Activated effector memory CD4-positive, alpha-beta T cell treated with Interleukin-2 at 50 U/mL for 16 hours (primary cell): ENCODE measurements around the gene SIL1.
"Not testable (repeated sequence)": the region's sequence is repeated elsewhere in the genome, so short reads cannot be mapped to it uniquely, and the experiment has no call there.

Source experiments
- DNase-seq: peaks from one replicate; pipeline ENCODE4 v3.0.0-alpha.2; 2020

Gene SIL1

GRCh38 chr5:139196296-139196956 lies 1.7 kb downstream of the SIL1 start:
- no peak for DNase-seq

DNA sequence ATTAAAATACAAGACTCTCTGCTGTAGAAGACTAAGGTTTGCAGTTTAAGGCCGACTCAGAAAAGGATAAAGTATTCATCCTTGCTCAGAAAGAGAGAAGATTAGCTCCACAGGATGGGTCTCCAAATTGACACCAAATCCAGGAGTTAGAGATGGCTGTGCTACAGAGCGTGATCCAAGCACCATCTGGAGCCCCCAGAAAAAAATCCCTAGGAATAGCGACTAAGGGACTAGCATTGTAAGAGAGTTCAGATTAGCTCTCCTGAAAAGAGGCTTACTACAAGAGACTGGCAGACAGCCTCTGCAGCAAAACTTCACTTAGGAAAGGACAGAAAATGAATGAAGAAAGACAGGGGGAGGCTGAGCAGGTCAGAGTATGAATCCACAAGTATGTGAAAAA lies 3.7 kb downstream of the SIL1 start:
- DNase-seq = no peak

GRCh38 chr5:139193928-139194327 lies 4.2 kb downstream of the SIL1 start:
- DNase-seq = no peak

DNA sequence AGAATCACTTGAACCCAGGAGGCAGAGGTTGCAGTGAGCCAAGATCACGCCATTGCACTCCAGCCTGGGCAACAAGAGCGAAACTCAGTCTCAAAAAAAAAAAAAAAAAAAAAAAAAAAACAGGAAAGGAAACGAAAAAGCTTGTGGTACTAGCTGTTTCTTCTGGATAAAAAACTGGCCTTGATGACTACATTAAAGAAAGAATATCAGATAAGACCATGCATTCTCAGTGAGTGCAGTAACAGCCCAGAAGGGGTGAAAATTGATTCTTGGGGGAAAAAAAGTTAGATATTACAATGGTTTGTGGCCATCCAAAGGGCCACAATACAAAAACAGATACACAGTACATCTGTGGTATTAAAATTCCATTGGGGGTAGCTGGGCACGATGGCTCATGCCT lies 5.3 kb downstream of the SIL1 start:
- not testable (repeated sequence) for DNase-seq

DNA sequence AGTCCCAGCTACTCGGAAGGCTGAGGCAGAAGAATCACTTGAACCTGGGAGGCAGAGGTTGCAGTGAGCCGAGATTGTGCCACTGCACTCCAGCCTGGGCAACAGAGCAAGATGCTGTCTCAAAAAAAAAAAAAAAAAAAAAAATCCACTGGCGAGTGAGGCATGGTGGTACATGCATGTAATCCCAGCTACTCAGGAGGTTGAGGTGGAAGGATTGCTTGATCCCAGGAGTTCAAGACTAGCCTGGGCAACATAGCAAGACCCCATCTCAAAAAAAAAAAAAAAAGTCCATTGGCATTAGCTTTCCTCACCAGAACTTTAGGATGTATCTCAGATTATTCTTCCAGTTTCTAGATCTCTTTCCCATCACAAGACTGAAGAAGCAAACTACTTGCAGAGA lies 6.2 kb downstream of the SIL1 start:
- not testable (repeated sequence) for DNase-seq

DNA sequence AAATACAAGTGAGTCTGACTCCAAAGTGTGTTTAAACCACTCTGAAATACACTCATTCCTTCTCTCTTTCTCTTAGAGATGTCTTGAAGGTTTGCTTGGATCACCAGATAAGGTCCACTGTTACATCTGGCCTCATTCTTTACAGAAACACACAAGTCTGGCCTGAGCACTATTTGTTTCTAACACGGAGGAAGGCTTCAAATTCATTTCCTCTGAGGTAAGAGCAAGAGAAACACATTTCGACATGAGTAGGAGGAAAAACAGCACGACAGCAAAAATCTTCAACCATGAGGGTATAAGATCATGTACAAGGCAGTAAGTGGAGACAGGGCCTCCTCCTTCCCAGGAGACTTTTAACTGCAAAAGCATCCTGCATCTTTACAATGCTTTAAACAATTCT lies 8.0 kb downstream of the SIL1 start:
- DNase-seq = no peak

GRCh38 chr5:139188558-139189270 lies 9.5 kb downstream of the SIL1 start:
- DNase-seq = no peak

DNA sequence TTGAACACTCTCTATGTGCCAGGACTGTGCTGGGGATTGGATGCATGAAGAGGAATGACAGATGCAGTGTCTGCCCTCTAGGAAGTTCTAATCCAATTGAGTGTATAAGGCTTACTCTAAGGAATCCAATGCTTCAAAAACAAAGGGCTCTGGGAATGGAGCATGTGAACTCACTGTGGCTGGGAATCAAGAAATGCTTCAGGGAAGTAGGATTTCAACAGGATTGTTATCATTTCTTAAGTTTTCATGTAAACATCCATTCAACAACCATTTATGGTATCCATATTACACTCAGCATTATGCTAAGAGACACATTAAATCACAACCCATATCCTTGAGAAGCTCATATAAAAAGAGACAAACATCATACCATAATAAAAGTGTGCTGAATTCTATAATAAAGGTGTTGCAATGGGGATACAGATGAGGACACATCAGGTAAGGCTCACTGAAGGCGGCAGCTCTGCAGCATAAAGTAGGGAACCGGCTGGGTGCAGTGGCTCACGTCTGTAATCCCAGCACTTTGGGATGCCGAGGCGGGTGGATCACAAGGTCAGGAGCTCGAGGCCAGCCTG lies 11.3 kb downstream of the SIL1 start:
- DNase-seq = no peak

DNA sequence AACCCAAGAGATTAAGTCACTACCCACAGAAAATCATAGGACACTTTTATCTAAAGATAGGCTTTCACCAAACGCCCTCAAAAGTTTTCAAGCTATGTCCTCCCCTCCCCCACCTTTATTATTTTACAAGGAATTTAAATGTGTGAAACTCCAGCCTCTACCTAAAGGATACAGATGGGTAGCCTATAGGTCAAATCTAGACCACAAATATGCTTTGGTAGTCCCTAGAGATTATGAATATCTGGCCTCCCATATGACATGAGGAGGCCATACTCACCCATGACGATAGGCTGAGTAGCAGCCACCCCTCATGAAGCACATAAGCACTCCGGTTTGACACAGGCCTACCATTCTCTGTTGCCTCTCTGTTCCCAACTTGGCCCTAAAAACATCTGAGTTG lies 11.9 kb downstream of the SIL1 start:
- no peak for DNase-seq

DNA sequence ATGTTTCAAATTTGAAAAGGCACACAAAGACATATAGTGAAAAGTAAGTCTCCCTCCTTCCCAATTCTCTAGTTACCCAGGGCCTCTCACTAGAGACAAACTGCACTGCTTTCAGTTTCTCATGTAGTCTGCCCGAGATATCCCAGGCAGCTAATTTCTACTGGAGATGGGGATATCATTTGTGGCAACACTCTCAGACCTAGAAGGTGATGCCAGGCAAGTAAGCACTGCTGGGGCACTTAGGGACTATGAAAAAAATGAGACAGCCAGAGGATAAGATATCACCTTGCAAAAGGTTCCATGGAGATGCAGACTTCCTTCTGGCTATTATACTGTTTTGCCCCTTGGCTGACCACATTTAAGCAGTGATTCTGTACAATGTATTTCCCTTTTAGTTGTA lies 12.6 kb downstream of the SIL1 start:
- DNase-seq = no peak

DNA sequence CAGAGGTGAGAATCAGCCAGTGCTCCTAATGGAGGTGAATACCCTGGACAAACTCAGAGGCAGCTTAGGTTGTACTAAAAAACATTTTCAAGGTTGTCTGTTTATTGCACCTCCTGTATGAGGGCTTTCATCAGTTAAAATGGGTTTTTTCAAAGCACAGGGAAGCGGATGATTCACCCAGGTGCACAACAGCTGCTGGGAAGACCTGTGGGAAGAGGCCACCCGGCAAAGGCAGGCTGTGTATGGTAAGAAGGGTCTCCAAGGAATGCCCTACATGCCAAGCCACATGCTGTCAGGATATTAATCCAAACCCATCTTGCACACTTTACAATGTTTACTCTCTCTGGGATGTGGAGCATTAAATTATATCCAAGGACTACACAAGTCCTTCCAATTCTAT lies 14.7 kb downstream of the SIL1 start:
- DNase-seq = no peak

DNA sequence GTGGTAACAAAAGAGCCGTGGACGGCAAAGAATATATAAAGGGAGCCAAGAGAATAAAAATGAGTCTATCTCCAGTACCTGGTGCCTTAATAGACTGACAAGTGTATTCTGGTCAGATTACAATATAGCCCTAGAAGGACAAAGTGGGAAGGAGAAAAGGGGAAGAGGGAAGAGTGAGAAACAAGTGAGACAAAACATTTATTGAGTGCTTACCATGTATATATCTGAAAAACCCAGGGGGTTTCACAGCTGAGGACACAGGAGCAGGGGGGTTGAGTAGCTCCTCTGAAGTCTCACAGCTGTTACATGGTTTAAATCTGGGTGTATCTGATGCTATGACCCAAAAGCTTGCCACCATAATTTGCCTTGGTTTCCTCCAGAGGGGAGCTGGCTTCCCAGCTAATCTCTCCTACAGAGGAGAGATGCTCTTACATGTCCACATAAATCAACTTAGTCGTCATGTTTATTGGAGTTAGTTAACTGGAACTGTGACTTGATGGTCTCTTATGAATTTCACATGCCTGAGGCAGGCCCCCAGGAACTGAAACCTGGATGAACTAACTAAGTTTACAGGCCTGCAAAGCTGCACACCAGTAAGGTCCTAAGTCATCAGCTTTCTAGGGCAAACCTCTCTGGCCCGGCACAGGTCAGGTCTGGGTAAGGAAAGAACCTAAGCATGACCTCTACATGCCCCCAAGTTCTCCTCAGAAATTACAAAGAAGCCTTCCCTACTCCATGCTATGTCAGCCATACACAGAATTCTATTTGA lies 15.5 kb downstream of the SIL1 start:
- no peak for DNase-seq

GRCh38 chr5:139181835-139182452 lies 16.2 kb downstream of the SIL1 start:
- no peak for DNase-seq

DNA sequence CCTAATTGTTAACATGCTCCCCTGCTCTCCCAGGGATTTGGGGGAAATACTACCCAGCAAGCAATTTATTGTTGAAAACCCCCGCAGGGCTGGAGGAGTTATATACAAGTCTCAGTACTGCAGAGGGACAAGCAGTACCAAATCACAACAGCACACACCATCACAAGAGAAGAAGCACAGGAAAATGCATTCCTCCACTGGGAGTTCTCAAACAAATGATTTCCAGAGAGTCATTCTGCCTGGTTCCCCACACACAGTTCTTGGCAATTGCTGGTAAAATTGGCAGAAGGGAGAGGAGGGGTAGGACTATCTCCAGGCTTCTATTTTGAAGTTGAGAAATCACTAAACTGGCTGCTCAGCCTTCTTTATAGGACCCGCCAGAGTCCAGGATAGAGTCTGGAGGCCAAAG lies 16.8 kb downstream of the SIL1 start:
- no peak for DNase-seq

DNA sequence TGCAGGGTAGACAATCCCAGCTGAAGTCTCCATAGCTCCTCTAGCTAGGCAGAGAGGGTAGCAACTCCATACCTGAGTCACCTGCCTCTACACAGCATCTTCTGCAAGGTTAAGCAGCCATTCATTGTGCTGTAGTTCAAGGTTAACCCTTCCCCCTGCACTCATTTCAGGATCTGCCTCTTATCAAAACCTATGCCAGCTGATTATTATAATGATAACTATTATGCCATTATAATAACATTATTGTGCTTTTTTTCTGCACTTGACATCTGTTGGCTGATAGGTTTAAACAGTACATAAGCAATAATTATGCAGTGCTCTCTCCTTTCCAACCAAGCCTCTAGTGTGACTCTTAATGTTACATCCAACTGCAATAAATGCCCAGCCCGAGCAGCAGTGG lies 17.3 kb downstream of the SIL1 start:
- no peak for DNase-seq

GRCh38 chr5:139179778-139180513 lies 18.2 kb downstream of the SIL1 start:
- DNase-seq = not testable (repeated sequence)

GRCh38 chr5:139178935-139179334 lies 19.2 kb downstream of the SIL1 start:
- DNase-seq = no peak

- no peak for DNase-seq
Observed at GRCh38 chr5:139178589-139178917, 19.6 kb downstream of the SIL1 start.

GRCh38 chr5:139177809-139178588 lies 20.2 kb downstream of the SIL1 start:
- DNase-seq = no peak

DNA sequence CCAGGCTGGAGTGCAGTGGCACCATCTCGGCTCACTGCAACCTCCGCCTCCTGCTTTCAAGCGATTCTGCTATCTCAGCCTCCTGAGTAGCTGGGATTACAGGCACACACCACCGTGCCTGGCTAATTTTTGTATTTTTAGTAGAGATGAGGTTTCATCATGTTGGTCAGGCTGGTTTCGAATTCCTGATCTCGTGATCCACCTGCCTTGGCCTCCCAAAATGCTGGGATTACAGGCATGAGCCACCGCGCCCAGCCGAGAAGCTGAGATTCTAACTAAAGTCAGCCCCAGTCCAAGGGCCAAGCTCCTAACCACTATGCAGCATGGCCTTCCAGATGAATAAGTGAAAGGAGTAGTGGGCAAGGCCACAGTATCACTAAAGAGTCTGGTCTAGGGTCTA lies 20.9 kb downstream of the SIL1 start:
- not testable (repeated sequence) for DNase-seq

DNA sequence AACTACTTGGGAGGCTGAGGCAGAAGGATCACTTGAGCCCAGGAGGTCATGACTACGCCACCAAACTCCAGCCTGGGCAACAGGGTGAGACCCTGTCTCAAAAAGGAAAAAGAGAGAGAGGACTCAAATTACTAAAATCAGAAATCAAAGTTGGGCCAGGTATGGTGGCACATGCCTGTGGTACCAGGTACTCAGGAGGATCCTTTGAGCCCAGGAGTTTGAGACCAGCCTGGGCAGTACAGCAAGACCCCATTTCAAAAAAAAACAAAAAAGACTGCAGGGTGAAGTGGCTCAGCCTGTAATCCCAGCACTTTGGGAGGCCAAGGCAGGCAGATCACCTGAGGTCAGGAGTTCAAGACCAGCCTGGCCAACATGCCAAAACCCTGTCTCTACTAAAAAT lies 23.8 kb downstream of the SIL1 start:
- not testable (repeated sequence) for DNase-seq
